Peyer's patch (tissue), 4 donors: ENCODE results near the gene ZGPAT.

ENCODE experiments used
- CTCF ChIP-seq, 6 experiments: fragments of 450-650 bp in 4 of 6; fragments of 200-600 bp in 2 of 6; sonication (generic) in 1 of 6; IDR thresholded peaks; one replicate each; pipeline ENCODE4 v1.5.1; 2017 to 2019; ENCODE audit warnings: antibody characterized with exemption in 6 of 6, mild to moderate bottlenecking in 3 of 6, moderate library complexity in 1 of 6
- POLR2A ChIP-seq, 2 donors: fragments of 450-650 bp; IDR thresholded peaks; one replicate each; pipeline ENCODE4 v1.5.1; 2017; ENCODE audit warnings: antibody characterized with exemption in 2 of 2, mild to moderate bottlenecking in 2 of 2, moderate library complexity in 2 of 2

GRCh38 chr20:63662813-63663189, 45.0 kb upstream of the ZGPAT start:
- TF ChIP-seq CTCF (IDR thresholded peaks at IDR 0.05) (no peak), POLR2A (IDR thresholded peaks at IDR 0.05) (no peak)
